Esophagus squamous epithelium (tissue), 4 donors: Measurements from ENCODE around the gene CTIF.

Experiments used
- CTCF ChIP-seq, 6 experiments: fragments of 450-650 bp in 4 of 6; fragments of 200-600 bp in 2 of 6; sonication (generic) in 2 of 6; IDR thresholded peaks; one replicate each; pipeline ENCODE4 v1.5.1; 2016 to 2019; ENCODE audit warnings: antibody characterized with exemption in 6 of 6, mild to moderate bottlenecking in 4 of 6, moderate library complexity in 4 of 6
- POLR2A ChIP-seq, 4 donors: fragments of 450-650 bp; IDR thresholded peaks; one replicate each; pipeline ENCODE4 v1.6.1; 2017; ENCODE audit warnings: antibody characterized with exemption in 4 of 4, mild to moderate bottlenecking in 4 of 4, moderate library complexity in 3 of 4

DNA sequence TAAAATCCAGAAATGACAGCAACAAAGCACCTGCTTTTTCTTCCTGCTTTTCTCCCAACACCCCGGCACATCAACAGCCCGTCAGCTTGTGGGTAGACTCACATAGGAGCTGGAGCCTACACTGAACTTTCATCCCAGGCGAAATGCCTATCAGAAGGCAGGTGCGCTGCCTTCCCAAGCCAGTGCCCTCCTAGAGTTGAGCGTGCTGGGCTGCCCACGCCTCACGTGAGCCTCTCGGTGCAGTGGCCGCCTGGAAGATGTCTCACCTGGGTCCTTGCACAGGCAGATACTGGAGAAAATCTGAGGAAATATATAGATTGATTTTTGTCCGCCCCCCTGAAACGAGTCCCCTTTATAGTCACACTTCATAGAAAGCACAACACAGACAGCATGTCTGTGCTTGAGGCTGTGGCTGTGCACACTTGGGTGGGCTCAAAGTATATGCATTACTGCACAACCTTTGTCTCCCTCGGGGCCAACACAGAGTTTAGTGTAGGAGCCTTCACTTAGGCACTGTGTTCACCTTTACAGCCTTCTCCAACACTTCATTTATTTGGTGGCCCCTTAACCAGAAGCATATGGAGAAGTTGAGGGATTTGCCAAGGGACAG is 299.4 kb downstream of the CTIF start:
- TF ChIP-seq POLR2A (IDR thresholded peaks at IDR 0.05) (no peak), CTCF (IDR thresholded peaks at IDR 0.05) (no peak)
